Brain microvascular endothelial cell (primary cell): Measurements from ENCODE around the gene MED28.
"Not testable (repeated sequence)": the region's sequence is repeated elsewhere in the genome, so short reads cannot be mapped to it uniquely, and the experiment has no call there.

Experiments
- DNase-seq: peaks from one replicate; pipeline ENCODE4 v3.0.0-alpha.2; 2020
- H3K27ac ChIP-seq: fragments of 250-450 bp; sonication (Bioruptor Pico); 2 replicates; pipeline ENCODE4 v1.5.1; 2020; ENCODE audit warnings: mild to moderate bottlenecking, moderate library complexity
- H3K27me3 ChIP-seq: fragments of 250-450 bp; sonication (Bioruptor Pico); replicated peaks from 2 replicates; pipeline ENCODE4 v1.5.1; 2020; ENCODE audit warnings: mild to moderate bottlenecking
- H3K36me3 ChIP-seq: fragments of 250-450 bp; sonication (Bioruptor Pico); replicated peaks from 2 replicates; pipeline ENCODE4 v1.5.1; 2020; ENCODE audit warnings: mild to moderate bottlenecking
- H3K4me3 ChIP-seq: 2 replicates; pipeline ENCODE4 v1.5.1; 2011; ENCODE audit warnings: low read depth, mild to moderate bottlenecking, control low read depth, low read length, moderate library complexity
- in situ Hi-C: cut with HindIII; loops from 2 replicates; pipeline ENCODE4 v1.10.0; 2017; ENCODE audit warnings: low sequenced_read_pairs, low pct_ligation_motif_present
- TF ChIP-seq, protein P1 (sequence below): IDR thresholded peaks from 2 replicates; pipeline ENCODE4 v1.5.1; 2011; ENCODE audit warnings: low read depth, mild to moderate bottlenecking, moderate library complexity, low read length, control low read depth, inconsistent platforms; ENCODE audit errors: missing control alignments

The MED28 gene

DNA sequence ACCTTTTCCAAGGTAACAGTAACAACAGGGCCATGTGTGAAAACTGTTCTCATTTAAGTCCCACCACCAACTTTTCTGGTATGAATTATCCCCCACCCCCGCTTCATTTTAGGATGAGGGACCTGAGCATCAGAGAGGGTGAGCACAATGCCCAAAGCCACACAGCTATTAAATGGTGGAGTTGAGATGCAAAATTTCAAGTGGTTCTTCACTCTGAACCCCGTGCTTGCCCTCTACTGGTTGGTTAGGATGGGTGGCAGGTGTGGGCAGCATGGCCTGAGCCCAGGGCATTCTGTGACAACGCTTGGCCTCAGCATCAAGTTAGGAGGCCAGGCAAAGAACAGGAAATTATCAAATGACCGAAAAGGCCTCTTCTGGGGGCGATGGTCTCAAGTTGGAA lies 33.5 kb downstream of the MED28 start:
- Histone ChIP-seq H3K27ac (no peak overlapping the region), H3K4me3 (no peak overlapping the region), H3K36me3 (no peaks in the 10 kb centered on the region), H3K27me3 (no peaks in the 10 kb centered on the region)
- TF ChIP-seq, protein P1, sequence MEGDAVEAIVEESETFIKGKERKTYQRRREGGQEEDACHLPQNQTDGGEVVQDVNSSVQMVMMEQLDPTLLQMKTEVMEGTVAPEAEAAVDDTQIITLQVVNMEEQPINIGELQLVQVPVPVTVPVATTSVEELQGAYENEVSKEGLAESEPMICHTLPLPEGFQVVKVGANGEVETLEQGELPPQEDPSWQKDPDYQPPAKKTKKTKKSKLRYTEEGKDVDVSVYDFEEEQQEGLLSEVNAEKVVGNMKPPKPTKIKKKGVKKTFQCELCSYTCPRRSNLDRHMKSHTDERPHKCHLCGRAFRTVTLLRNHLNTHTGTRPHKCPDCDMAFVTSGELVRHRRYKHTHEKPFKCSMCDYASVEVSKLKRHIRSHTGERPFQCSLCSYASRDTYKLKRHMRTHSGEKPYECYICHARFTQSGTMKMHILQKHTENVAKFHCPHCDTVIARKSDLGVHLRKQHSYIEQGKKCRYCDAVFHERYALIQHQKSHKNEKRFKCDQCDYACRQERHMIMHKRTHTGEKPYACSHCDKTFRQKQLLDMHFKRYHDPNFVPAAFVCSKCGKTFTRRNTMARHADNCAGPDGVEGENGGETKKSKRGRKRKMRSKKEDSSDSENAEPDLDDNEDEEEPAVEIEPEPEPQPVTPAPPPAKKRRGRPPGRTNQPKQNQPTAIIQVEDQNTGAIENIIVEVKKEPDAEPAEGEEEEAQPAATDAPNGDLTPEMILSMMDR: peak; percentile 14
- in situ Hi-C loops: no loop called here
- no peak for DNase-seq

DNA sequence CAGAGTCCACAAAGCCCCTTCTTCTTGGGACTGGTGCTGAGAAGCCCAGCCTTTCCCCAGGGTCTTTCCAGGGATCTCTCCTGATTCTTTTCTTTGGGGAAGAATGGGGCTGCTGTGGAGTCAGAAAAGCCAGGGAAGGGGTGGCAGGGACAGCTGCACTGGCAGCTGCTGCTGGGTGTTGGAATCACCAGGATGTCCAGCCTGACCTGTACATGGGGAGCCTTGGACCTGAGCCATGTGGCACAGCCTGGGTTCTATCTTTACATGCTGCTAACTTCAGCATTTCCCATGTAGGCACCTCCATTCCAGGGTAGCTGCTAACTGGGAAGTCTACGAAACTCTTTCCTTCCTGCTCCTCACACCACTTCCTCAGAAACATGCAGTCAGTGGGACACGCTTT lies 36.0 kb downstream of the MED28 start:
- Histone ChIP-seq H3K36me3 (no peaks in the 10 kb centered on the region), H3K27ac (no peak overlapping the region), H3K4me3 (no peak overlapping the region), H3K27me3 (no peaks in the 10 kb centered on the region)
- TF ChIP-seq, protein P1: no peak
- DNase-seq: no peak
- in situ Hi-C loops: no loop called here

DNA sequence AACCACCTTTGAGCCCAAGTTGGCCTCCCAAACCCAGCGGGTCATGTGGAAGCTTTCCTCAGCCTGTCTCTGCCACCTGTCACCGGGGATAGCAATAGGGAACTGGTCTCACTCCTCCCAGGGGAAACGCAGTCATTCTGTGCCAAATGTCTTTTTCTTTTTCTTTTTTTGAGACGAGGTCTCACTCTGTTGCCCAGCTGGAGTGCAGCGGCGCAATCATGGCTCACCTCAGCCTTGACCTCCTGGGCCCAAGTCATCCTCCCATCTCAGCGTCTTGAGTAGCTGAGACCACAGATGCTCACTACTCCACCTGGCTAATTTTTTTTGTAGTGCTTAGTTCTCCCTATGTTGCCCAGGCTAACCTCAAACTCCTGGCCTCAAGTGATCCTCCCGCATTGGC lies 40.3 kb downstream of the MED28 start:
- no peak overlapping the region for H3K4me3 ChIP-seq
- H3K36me3 ChIP-seq: no peaks in the 10 kb centered on the region
- in situ Hi-C loops: no loop called here
- H3K27me3 ChIP-seq: no peaks in the 10 kb centered on the region
- no peak overlapping the region for H3K27ac ChIP-seq
- no peak for DNase-seq
- TF ChIP-seq, protein P1: no peak

DNA sequence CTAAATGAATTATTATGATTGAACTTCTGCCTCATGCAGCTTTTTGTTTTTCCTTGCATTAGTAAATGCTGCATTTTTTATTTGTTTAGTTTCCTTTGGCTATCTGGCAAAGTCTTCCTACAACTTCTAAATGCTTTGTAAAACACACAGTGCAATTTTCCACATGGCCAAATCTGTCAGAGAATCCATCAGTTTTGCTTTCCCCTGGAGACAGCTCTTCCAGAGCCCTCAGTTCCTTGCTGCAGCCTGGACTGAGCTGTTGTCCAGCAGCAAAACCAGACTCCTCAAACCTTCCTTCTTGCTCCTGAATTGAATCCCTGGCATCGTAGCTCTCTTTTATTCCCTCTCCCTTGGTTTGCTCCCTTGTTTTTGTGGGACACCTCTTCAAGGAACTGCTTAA lies 42.6 kb downstream of the MED28 start:
- no peak overlapping the region for H3K4me3 ChIP-seq
- H3K27ac ChIP-seq: no peak overlapping the region
- H3K27me3 ChIP-seq: no peaks in the 10 kb centered on the region
- in situ Hi-C loops: no loop called here
- no peak for DNase-seq
- no peaks in the 10 kb centered on the region for H3K36me3 ChIP-seq
- TF ChIP-seq, protein P1: no peak

DNA sequence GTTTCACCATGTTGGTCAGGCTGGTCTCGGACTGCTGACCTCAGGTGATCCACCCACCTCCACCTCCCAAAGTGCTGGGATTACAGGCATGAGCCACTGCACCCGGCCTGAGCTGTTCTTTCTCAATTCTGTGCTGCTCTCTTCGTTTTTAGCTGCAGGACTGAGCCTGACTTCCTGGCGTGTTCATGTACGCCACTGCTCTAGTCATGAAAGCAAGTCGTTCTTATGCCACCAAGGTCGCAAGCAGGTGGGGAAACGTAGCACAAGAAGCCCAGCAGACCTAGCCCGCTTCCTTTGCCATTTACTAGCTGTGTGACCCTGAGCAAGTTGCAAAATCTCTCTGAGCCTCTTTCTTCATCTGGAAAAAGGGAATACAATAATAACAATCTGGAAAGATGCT lies 43.4 kb downstream of the MED28 start:
- in situ Hi-C loops: no loop called here
- H3K27ac ChIP-seq: no peak overlapping the region
- TF ChIP-seq, protein P1: no peak
- no peaks in the 10 kb centered on the region for H3K36me3 ChIP-seq
- no peak for DNase-seq
- H3K4me3 ChIP-seq: no peak overlapping the region
- H3K27me3 ChIP-seq: no peaks in the 10 kb centered on the region

DNA sequence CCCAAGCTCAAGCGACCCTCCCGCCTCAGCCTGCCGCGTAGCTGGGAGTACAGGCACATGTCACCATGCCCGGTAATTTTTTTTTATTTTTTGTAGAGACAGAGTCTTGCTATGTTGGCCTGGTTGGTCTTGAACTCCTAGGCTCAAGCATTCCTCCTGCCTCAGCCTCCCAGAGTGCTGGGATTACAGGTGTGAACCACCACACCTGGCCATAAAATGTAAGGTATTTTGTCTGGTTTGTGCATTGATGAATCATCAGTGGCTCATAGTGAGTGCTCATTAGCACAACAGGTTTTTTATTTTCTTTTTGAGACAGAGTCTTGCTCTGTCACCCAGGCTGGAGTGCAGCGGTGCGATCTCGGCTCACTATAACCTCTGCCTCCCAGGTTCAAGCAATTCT lies 44.8 kb downstream of the MED28 start:
- H3K4me3 ChIP-seq, H3K36me3 ChIP-seq, in situ Hi-C loops, DNase-seq, H3K27ac ChIP-seq, H3K27me3 ChIP-seq: not testable (repeated sequence)
